T-helper 1 cell (primary cell): Measurements from ENCODE around the gene ACOX2.
"Not testable (repeated sequence)": the region's sequence is repeated elsewhere in the genome, so short reads cannot be mapped to it uniquely, and the experiment has no call there.

Experiments used
- DNase-seq, 5 donors: peaks; one replicate each; pipeline ENCODE4 v3.0.0-alpha.2; 2012 to 2020

Gene ACOX2

DNA sequence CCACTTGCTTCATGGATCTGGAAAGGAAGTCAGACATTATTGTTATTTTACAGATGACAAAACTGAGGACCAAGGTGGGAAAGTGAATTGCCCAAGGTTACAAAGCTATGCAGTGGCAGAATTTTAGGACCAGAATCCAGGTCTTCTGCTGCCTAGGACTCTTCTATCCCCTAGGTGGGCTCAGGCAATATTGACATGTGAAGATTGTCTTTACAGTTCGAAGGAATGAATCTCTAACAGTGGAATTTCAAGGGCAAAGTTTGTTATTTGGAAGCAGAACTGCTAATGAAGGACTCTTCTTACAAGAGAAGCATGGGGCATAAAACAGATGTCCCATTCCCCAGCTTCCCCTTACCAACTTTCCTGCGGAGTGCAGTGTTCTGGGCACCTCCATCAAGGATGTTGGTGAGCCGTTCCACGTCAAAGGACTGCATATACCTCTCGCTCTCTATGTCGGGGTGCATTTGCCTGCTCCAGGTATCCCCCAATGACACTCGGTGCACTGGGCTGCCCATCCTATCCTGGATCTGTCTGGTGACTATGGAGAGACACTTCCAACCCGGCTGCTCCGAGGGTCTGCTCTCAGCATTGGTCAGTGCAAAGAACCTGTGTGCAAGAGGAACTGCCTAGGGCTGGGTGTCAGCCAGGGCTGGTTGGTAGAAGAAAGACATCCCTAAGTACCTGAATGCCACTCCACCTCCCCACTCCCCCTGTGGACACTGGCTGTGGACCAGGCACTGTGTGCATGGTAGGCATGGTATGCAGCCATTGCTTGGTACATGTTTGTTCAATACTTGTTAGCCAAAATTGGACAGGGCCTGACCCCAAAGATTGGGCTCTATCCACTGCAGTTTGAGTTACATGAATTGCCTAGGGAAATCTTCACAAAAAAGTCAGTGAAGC, 2.1 kb downstream of the ACOX2 start:
- no peak for DNase-seq

DNA sequence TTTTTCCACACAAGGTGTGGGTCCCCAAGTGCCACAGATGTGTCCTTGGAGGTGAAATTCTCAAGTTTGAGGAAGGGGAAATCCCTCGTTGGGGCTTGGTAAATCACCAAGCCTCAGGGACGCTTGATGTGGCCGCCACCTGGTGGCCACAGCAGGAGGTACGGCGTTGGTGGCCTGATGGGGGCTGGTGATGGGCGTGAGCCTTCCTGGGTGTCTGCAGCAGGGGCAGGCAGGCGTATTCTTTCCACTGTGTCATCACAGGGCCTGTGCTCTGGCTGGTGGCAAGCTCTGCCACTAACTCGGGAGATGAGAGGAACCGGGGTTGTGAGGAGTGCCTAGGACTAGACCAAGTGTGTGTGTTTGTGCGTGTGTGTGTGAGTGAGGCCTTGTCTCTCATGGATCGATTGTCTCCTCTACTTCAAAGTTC, 4.2 kb downstream of the ACOX2 start:
- peak; percentile 46 to 84 (median 63) for DNase-seq

DNA sequence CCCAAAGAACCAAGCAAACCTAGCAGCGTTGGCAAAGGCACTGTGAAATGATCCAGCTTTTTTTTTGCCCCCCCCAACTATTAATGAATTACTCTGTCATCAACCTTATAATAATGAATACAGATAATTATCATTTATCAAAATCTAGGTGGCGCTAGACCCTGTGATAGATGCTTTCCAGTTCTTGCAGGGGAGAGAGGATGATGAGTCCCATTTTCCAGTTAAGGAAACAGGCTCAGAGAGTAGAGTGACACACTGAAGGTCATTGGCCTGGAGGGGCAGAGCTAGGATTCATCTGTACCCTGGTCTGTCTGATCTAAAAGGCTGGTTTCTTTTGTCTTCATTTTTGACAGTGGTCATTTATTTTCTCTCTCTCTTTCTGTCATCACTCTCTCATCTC, 5.0 kb downstream of the ACOX2 start:
- no peak for DNase-seq

DNA sequence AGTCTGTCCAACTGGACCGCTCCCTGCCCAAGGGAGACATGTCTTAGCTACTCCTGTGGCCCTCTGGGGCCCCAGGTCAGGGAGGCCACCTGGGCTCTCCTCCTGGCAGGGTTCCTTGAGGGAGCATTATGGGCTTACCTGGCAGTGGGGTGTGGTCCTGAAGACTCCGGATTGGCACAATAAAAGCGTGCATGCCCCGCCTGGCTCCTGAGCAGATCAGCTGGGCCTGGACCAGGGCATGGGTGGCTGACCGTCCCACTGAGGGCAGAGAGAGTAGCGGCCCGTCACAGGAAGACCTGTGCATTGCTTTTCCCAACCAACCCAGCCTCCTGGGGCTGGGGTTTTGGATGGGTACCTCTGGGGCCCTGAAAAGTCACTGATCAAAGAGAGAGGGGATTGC, 5.4 kb downstream of the ACOX2 start:
- DNase-seq: no peak

DNA sequence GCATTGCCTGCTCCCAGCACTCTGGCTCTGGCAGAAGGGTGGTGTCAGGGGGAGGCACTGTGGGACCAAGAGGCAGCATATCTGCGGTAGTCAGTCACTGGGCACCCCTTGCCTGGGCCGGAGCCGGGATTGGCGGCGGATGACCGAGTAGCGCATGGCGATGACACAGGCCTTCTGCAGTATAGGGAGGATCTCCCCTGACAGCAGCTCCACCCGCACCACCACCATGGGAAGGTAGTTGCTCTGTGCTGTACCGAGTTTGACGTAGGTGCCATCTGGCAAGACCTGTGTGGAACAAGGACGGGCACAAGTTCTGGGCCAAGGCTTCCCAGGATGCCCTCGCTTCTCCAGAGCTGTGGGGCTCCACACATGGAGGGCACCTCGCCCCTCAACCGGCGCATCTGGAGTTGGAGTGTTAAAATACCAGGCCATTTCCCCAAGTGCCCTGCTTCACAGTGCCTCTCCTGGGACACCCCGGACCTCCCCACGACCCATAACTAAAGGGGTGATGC, 6.6 kb downstream of the ACOX2 start:
- DNase-seq: no peak

- no peak for DNase-seq
These were observed 7.3 kb downstream of the ACOX2 start for GRCh38 chr3:58529516-58530353.

GRCh38 chr3:58528629-58529028, 8.4 kb downstream of the ACOX2 start:
- DNase-seq: no peak

GRCh38 chr3:58527440-58527839, 9.6 kb downstream of the ACOX2 start:
- DNase-seq: not testable (repeated sequence)

- no peak for DNase-seq
These were observed 10.5 kb downstream of the ACOX2 start for GRCh38 chr3:58526515-58526957.

DNA sequence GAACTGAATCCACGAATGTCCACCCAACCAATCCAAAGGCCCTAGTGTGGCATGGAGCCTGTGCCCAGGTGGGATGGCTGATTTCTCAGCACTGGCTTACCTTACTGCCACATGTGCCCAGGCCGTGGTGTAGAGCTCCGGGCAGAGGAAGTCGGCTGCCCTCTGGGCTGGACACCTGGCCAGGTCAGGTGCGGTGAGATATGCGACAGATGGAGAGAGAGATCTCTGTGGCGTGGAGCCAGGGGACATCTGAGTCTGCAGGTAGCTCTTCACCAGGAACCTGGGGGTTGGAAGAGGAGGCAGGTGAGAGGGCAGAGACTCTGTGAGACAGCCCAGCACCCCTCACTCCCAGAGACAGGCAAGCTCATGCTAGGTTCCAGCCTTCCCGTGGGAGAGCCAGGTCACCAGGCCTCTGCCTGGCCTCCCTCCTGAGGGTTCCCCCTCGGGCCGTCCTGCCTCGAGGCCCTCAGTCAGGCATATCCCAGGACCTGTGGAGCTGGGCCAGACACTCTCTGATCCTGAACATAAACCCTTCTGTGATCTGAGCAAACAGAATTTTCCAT, 12.6 kb downstream of the ACOX2 start:
- no peak for DNase-seq

DNA sequence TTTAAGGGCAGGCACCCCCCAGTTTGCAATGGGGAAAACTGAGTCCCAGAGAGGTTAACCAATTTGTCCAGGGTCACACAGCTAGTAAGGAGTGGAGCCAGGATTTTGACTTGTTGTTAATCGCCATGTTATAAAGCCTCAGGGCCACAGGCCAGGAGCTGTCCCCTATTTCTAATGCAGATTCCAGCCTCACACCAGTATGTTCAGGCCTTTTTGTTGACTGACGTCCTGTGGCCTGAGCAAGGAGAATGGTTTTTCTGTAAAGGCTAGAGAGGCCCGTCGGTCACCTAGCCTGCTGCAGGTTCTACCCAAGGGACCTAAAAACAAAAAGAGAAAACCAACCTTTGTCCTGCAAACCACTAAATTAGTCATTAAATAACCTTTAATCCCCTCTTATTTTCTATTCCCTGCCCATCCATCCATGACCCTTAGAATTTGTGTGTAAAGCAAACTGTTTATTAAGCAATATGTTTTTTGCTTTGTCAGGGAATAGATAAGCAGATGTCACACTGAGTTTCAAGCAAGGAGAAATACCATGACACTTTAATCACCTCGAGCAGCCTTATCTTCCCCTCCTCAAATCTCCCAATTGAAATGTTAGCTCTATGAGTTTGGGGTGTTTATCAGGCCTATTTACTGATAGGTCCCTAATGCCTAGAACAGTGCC, 14.1 kb downstream of the ACOX2 start:
- DNase-seq: no peak

GRCh38 chr3:58521917-58522631, 14.9 kb downstream of the ACOX2 start:
- DNase-seq: no peak

GRCh38 chr3:58521336-58521670, 15.7 kb downstream of the ACOX2 start:
- DNase-seq: no peak

- DNase-seq: peak in 1 of 5 donors; percentile 9
These were observed 16.3 kb downstream of the ACOX2 start for GRCh38 chr3:58520403-58521335.

- no peak for DNase-seq
These were observed 17.2 kb downstream of the ACOX2 start for GRCh38 chr3:58519668-58520402.

DNA sequence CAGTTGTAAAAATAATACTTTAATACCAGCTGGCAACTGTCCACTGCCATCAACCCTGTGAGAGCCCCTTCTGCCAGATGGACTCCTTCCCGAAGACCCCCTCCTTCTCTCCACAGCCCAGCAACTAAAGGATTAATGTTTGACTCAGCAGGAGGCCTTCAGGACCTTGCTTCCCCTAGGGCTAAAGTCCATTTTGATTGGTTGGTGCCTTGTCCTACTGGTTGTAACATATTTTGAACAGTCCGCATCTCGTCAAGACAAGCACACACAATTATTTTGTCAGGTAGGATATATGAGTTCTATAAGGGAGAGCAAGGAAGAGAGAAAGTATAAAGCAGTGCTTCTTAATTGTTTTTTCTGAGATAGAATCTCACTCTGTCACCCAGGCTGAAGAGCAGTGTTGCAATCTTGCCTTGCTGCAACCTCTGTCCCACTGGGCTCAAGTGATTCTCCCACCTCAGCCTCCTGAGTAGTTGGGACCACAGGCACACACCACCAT, 18.6 kb downstream of the ACOX2 start:
- no peak for DNase-seq

DNA sequence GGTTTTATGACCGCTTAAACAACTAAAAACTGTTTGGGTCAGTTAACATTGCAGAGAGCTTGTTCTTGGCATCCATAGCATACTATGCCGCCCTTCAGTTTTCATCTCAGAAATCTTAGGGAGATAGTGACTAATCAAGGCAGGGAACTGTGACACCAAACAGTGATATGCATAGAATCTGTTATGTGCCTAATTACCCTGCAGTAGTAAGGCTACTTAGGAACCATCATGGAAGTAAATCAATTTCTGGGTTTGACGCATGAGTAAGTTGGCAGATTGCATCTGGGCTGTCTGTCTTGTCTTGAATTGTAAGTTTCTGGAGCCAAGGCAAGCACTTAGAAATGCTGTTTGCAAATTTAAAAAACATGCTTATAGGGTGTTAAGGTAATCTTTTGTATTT, 22.6 kb downstream of the ACOX2 start:
- DNase-seq: no peak

- DNase-seq: no peak
These were observed 28.6 kb downstream of the ACOX2 start for GRCh38 chr3:58508437-58508836.

GRCh38 chr3:58507356-58508078, 29.5 kb downstream of the ACOX2 start:
- DNase-seq: no peak
